Pancreas (tissue), 8 donors: ENCODE data around the gene STATH. TPM values are rescaled to one million over a fixed set of nuclear protein-coding genes. Genes with fewer than 3 reads are reported as not detected.

Experiments used
- polyA plus RNA-seq, 2 donors: library from polyadenylated mRNA; stranded (reverse); fragments of 200-250 nt; gene quantifications; one replicate each; pipeline ENCODE4 v1.2.3, GENCODE V29; 2013
- total RNA-seq, 6 donors: library from RNA; stranded (reverse); fragmentation: NEBNext Ultra II Directional in 4 of 6; extraction: Animal tissue kit (Norgen Biotek cat#: 25700) in 4 of 6; gene quantifications; one replicate each; pipeline versions ENCODE4 v1.2.1 to v1.2.4, GENCODE V29; 2021 to 2023
- donor health status: healthy with polysubstance abuse.
- donor health status: DM: no; HTN: no; CAD: no; lungs with moderate emphysema.
- donor health status: DM: no; HTN: no; CAD: no.
- donor health status: Bipolar disorder and iron deficiency.
- donor health status: DM: yes; HTN: yes; CAD: no.
- donor health status: DM: no; HTN: no; CAD: no.
- donor health status: DM: no; HTN: no; CAD: no.
- donor health status: DM: yes; HTN: yes; CAD: no.

Gene STATH
- total and polyA plus RNA-seq, 8 donors: not detected

Other genes starting within 250 kb of the STATH start
- 1 to 10 TPM in 2 of 6 donors, under 1 TPM in 4; 0.08 to 2.1 (median 0.40) TPM for gene SULT1B1, start 235.3 kb upstream of the STATH start, total RNA-seq
- under 1 TPM; 0.05 to 0.08 TPM for gene SULT1B1, start 235.3 kb upstream of the STATH start, polyA plus RNA-seq
- under 1 TPM in 2 of 6 donors, not detected in 4; 0.13 to 0.37 TPM for gene SULT1E1, start 135.8 kb upstream of the STATH start, total RNA-seq
- gene SULT1E1, start 135.8 kb upstream of the STATH start, polyA plus RNA-seq: not detected
- 1 to 10 TPM in 2 of 6 donors, not detected in 4; 1.3 to 3.4 TPM for gene CSN1S1, start 64.9 kb upstream of the STATH start, total RNA-seq
- gene CSN1S1, start 64.9 kb upstream of the STATH start, polyA plus RNA-seq: under 1 TPM in 1 of 2 donors, not detected in 1; 0.19 TPM
- not detected for gene CSN2, start 30.2 kb upstream of the STATH start, total RNA-seq
- not detected for gene CSN2, start 30.2 kb upstream of the STATH start, polyA plus RNA-seq
- not detected for gene HTN3, start 32.5 kb downstream of the STATH start, total RNA-seq
- gene HTN3, start 32.5 kb downstream of the STATH start, polyA plus RNA-seq: not detected
- not detected for gene HTN1, start 54.5 kb downstream of the STATH start, total RNA-seq
- gene HTN1, start 54.5 kb downstream of the STATH start, polyA plus RNA-seq: not detected
- not detected for gene PRR27, start 158.3 kb downstream of the STATH start, total RNA-seq
- gene PRR27, start 158.3 kb downstream of the STATH start, polyA plus RNA-seq: not detected
- gene ODAM, start 199.8 kb downstream of the STATH start, total RNA-seq: 1 to 10 TPM in 1 of 6 donors, under 1 TPM in 3, not detected in 2; 0.34 to 1.2 (median 0.63) TPM
- gene ODAM, start 199.8 kb downstream of the STATH start, polyA plus RNA-seq: under 1 TPM; 0.19 to 0.61 TPM
- gene FDCSP, start 230.2 kb downstream of the STATH start, total RNA-seq: under 1 TPM in 1 of 6 donors, not detected in 5; 0.94 TPM
- gene FDCSP, start 230.2 kb downstream of the STATH start, polyA plus RNA-seq: under 1 TPM; 0.28 to 0.61 TPM
- not detected for gene CSN3, start 246.6 kb downstream of the STATH start, total RNA-seq
- gene CSN3, start 246.6 kb downstream of the STATH start, polyA plus RNA-seq: not detected